Suppressor macrophage (primary cell): Measurements from ENCODE around the gene LLGL1.
"Not testable (repeated sequence)": the region's sequence is repeated elsewhere in the genome, so short reads cannot be mapped to it uniquely, and the experiment has no call there.

ENCODE experiments used
- DNase-seq, 4 experiments: peaks; one replicate each; pipeline ENCODE4 v3.0.0-alpha.2; 2020 to 2022

LLGL1 gene

GRCh38 chr17:18194804-18195203 lies 30.6 kb upstream of the LLGL1 start:
- DNase-seq, result no peak

GRCh38 chr17:18195246-18195645 lies 30.2 kb upstream of the LLGL1 start:
- no peak for DNase-seq

- DNase-seq, result no peak
Observed at GRCh38 chr17:18197535-18198194, 27.8 kb upstream of the LLGL1 start.

GRCh38 chr17:18198530-18198929 lies 26.9 kb upstream of the LLGL1 start:
- DNase-seq, result no peak

GRCh38 chr17:18201108-18201507 lies 24.3 kb upstream of the LLGL1 start:
- no peak for DNase-seq

GRCh38 chr17:18203308-18203707 lies 22.1 kb upstream of the LLGL1 start:
- DNase-seq, result no peak

GRCh38 chr17:18205861-18206260 lies 19.6 kb upstream of the LLGL1 start:
- no peak for DNase-seq

GRCh38 chr17:18206962-18207361 lies 18.5 kb upstream of the LLGL1 start:
- DNase-seq, result no peak

GRCh38 chr17:18208092-18208491 lies 17.3 kb upstream of the LLGL1 start:
- DNase-seq, result no peak

GRCh38 chr17:18213666-18214270 lies 11.7 kb upstream of the LLGL1 start:
- no peak for DNase-seq

GRCh38 chr17:18216906-18217305 lies 8.5 kb upstream of the LLGL1 start:
- DNase-seq, result not testable (repeated sequence)

GRCh38 chr17:18217412-18218015 lies 7.9 kb upstream of the LLGL1 start:
- DNase-seq, result peak; percentile 72 to 81 (median 78)

GRCh38 chr17:18218756-18219415 lies 6.5 kb upstream of the LLGL1 start:
- DNase-seq, result peak in 3 of 4 experiments; percentile 25 to 47 (median 37)

- DNase-seq, result peak in 2 of 4 experiments; percentile 12 to 22
Observed at GRCh38 chr17:18224053-18224386, 1.4 kb upstream of the LLGL1 start.

- no peak for DNase-seq
Observed at GRCh38 chr17:18224387-18225120, 881 bp upstream of the LLGL1 start.

- peak in 1 of 4 experiments; percentile 23 for DNase-seq
Observed at GRCh38 chr17:18225642-18226283, 328 bp downstream of the LLGL1 start.

- peak in 2 of 4 experiments; percentile 29 to 45 for DNase-seq
Observed at GRCh38 chr17:18226284-18226945, 980 bp downstream of the LLGL1 start.

- DNase-seq, result no peak
Observed at GRCh38 chr17:18227635-18228034, 2.2 kb downstream of the LLGL1 start.

GRCh38 chr17:18228176-18228682 lies 2.8 kb downstream of the LLGL1 start:
- no peak for DNase-seq

GRCh38 chr17:18229254-18229653 lies 3.8 kb downstream of the LLGL1 start:
- no peak for DNase-seq

GRCh38 chr17:18229771-18230170 lies 4.3 kb downstream of the LLGL1 start:
- no peak for DNase-seq
